K562 (cell line): Measurements from ENCODE around the gene ULK1. TPM values are rescaled to one million over a fixed set of nuclear protein-coding genes. Genes with fewer than 3 reads are reported as not detected.

Source experiments
- DDX20 ChIP-seq: fragments of 450-650 bp; IDR thresholded peaks from 2 replicates; pipeline ENCODE4 v1.6.1; 2016; ENCODE audit warnings: missing genetic modification characterization, low read depth, mild to moderate bottlenecking, missing compliant biosample characterization, moderate library complexity
- GABPB1 ChIP-seq: sonication (generic); formaldehyde crosslinking; IDR thresholded peaks from 2 replicates; pipeline ENCODE4 v1.8.0; 2022; ENCODE audit warnings: mild to moderate bottlenecking, missing genetic modification reagents
- HNRNPUL1 ChIP-seq: fragments of 200-400 bp; formaldehyde crosslinking; IDR thresholded peaks from 2 replicates; pipeline ENCODE4 v1.6.1; 2017; ENCODE audit warnings: low read length
- KAT2B ChIP-seq: IDR thresholded peaks from one replicate; pipeline ENCODE4 v1.6.1; 2012; ENCODE audit warnings: low read depth, mild to moderate bottlenecking, control low read depth, inconsistent platforms, low read length, moderate library complexity
- NFYB ChIP-seq: IDR thresholded peaks from 2 replicates; pipeline ENCODE4 v1.6.1; 2011; ENCODE audit warnings: mild to moderate bottlenecking, moderate library complexity; ENCODE audit not compliant: insufficient read length; ENCODE audit errors: extremely low read depth
- NRF1 ChIP-seq, 2 experiments: fragments of 450-650 bp; IDR thresholded peaks in 1 of 2; conservative IDR thresholded peaks in 1 of 2; 2 replicates each; pipeline ENCODE4 v1.6.1; 2014; ENCODE audit warnings: mild to moderate bottlenecking in 2 of 2
- RFX5 ChIP-seq: IDR thresholded peaks from 2 replicates; pipeline ENCODE4 v1.6.1; 2011; ENCODE audit warnings: low read depth, mild to moderate bottlenecking, improper control_type of control experiment, low read length
- SMARCA5 ChIP-seq: fragments of 450-650 bp; IDR thresholded peaks from 2 replicates; pipeline ENCODE4 v1.6.1; 2016
- STAT5A ChIP-seq: IDR thresholded peaks from 2 replicates; pipeline ENCODE4 v1.6.1; 2012; ENCODE audit warnings: low read length, inconsistent platforms, borderline replicate concordance
- TEAD4 ChIP-seq, 2 experiments: sonication (generic) in 1 of 2; formaldehyde crosslinking in 1 of 2; IDR thresholded peaks; 2 replicates each; pipeline versions ENCODE4 v1.6.1 to v1.8.0; 2012 to 2022; ENCODE audit warnings: borderline replicate concordance in 1 of 2, inconsistent platforms in 1 of 2, low read length in 1 of 2, mild to moderate bottlenecking in 1 of 2, missing genetic modification reagents in 1 of 2
- XRCC3 ChIP-seq: fragments of 450-650 bp; IDR thresholded peaks from 2 replicates; pipeline ENCODE4 v1.6.1; 2017; ENCODE audit warnings: mild to moderate bottlenecking, moderate library complexity
- ZFPM2 ChIP-seq: fragments of 250-450 bp; sonication (Bioruptor Pico); IDR thresholded peaks from 2 replicates; pipeline ENCODE4 v1.5.1; 2022; ENCODE audit warnings: mild to moderate bottlenecking
- ZNF165 ChIP-seq: fragments of 250-450 bp; sonication (Bioruptor Pico); IDR thresholded peaks from 2 replicates; pipeline ENCODE4 v1.4.0; 2020; ENCODE audit warnings: borderline replicate concordance
- ZNF224 ChIP-seq: sonication (generic); formaldehyde crosslinking; IDR thresholded peaks from 2 replicates; pipeline ENCODE4 v1.8.0; 2022; ENCODE audit warnings: mild to moderate bottlenecking, missing genetic modification reagents
- polyA plus RNA-seq, 8 experiments: library from polyadenylated mRNA; depleted of rRNA in 4 of 8; stranded (reverse) in 5 of 8; unstranded in 3 of 8; fragments of >200 nt; fragmentation: Nextera tagmentation in 2 of 8; fragmentation: Illumina TruSeq in 1 of 8; extraction: Ambion mirVana in 2 of 8; extraction: Trizol in 1 of 8; gene quantifications; 2 replicates each; pipeline versions ENCODE4 v1.2.1 to v1.2.3, GENCODE V29; 2011 to 2014; ENCODE audit warnings: inconsistent platforms in 1 of 8, missing spikeins in 1 of 8
- total RNA-seq, 7 experiments: library from RNA; depleted of rRNA in 6 of 7; stranded (reverse); fragments of >200 nt in 6 of 7; fragmentation: Illumina TruSeq in 2 of 7; extraction: Trizol in 2 of 7; gene quantifications; 2 replicates each; pipeline versions ENCODE4 v1.2.1 to v1.2.3, GENCODE V29; 2011 to 2021; ENCODE audit warnings: low replicate concordance in 1 of 7
- TF ChIP-seq, protein P1 (sequence below): IDR thresholded peaks from 2 replicates; pipeline ENCODE4 v1.6.1; 2011; ENCODE audit not compliant: insufficient read length; ENCODE audit errors: extremely low read depth
- TF ChIP-seq, protein P2 (sequence below): IDR thresholded peaks from 2 replicates; pipeline ENCODE4 v1.6.1; 2016; ENCODE audit warnings: missing genetic modification characterization, missing compliant biosample characterization
- TF ChIP-seq, protein P3 (sequence below): fragments of 450-650 bp; IDR thresholded peaks from 2 replicates; pipeline ENCODE4 v1.6.1; 2016; ENCODE audit warnings: antibody characterized with exemption
- TF ChIP-seq, protein P4 (sequence below): fragments of 250-450 bp; sonication (Bioruptor Pico); IDR thresholded peaks from 2 replicates; pipeline ENCODE4 v1.8.0; 2021; ENCODE audit warnings: borderline replicate concordance, mild to moderate bottlenecking, moderate library complexity; ENCODE audit not compliant: poor library complexity, severe bottlenecking
- TF ChIP-seq, protein P5 (sequence below): fragments of 450-650 bp; IDR thresholded peaks from 2 replicates; pipeline ENCODE4 v1.6.1; 2016; ENCODE audit warnings: mild to moderate bottlenecking
- TF ChIP-seq, protein P6 (sequence below): sonication (generic); formaldehyde crosslinking; IDR thresholded peaks from 2 replicates; pipeline ENCODE4 v1.8.0; 2022; ENCODE audit warnings: missing genetic modification reagents, mild to moderate bottlenecking, moderate library complexity, borderline replicate concordance

ULK1 gene
- total and polyA plus RNA-seq, 9 of the 15 experiments (the other 6 are each of a cell fraction or from before 2014, with no cell fraction given) = 0.15 to 29.4 (median 2.5) TPM

DNA sequence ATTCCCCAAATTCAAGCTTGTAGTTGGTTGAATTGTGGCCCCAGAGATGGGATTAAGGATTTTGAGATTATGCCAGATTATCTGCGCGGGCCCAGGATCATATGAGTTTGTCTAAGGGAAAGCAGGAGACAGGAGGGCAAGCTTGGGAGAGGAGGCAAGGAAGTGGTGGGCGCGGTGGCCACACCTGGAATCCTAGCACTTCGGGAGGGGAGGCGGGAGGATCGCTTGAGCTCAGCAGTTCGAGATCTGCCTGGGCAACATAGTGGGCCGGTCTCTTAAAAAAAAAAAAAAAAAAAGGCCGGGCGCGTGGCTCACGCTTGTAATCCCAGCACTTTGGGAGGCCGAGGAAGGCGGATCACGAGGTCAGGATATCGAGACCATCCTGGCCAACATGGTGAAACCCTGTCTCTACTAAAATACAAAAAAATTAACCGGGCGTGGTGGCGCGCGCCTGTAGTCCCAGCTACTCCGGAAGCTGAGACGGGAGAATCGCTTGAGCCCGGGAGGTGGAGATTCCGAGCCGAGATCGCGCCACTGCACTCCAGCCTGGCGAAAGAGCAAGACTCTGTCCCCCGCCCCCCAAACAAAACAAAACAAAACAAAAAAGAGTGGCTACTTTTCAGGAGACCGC lies 33.8 kb downstream of the ULK1 start (continued):
- no peak for TF ChIP-seq KAT2B
- TF ChIP-seq, protein P1, sequence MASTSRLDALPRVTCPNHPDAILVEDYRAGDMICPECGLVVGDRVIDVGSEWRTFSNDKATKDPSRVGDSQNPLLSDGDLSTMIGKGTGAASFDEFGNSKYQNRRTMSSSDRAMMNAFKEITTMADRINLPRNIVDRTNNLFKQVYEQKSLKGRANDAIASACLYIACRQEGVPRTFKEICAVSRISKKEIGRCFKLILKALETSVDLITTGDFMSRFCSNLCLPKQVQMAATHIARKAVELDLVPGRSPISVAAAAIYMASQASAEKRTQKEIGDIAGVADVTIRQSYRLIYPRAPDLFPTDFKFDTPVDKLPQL = no peak
- TF ChIP-seq, protein P2, sequence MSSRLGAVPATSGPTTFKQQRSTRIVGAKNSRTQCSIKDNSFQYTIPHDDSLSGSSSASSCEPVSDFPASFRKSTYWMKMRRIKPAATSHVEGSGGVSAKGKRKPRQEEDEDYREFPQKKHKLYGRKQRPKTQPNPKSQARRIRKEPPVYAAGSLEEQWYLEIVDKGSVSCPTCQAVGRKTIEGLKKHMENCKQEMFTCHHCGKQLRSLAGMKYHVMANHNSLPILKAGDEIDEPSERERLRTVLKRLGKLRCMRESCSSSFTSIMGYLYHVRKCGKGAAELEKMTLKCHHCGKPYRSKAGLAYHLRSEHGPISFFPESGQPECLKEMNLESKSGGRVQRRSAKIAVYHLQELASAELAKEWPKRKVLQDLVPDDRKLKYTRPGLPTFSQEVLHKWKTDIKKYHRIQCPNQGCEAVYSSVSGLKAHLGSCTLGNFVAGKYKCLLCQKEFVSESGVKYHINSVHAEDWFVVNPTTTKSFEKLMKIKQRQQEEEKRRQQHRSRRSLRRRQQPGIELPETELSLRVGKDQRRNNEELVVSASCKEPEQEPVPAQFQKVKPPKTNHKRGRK (tag) = no peak
- TF ChIP-seq ZNF224 = no peak
- no peak for TF ChIP-seq TEAD4 (IDR thresholded peaks at IDR 0.05; ENCODE audit: low read length)
- TF ChIP-seq TEAD4 (CRISPR knock-in tag; IDR thresholded peaks at IDR 0.05; ENCODE audit: borderline replicate concordance) = no peak
- no peak; the same call in 1 of the 2 replicates for TF ChIP-seq SMARCA5
- TF ChIP-seq, protein P3, sequence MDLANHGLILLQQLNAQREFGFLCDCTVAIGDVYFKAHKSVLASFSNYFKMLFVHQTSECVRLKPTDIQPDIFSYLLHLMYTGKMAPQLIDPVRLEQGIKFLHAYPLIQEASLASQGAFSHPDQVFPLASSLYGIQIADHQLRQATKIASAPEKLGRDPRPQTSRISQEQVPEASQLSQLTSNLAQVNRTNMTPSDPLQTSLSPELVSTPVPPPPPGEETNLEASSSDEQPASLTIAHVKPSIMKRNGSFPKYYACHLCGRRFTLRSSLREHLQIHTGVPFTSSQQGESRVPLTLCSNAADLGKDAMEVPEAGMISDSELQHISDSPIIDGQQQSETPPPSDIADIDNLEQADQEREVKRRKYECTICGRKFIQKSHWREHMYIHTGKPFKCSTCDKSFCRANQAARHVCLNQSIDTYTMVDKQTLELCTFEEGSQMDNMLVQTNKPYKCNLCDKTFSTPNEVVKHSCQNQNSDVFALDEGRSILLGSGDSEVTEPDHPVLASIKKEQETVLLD = 0 out of 2 replicates have a peak, but pooled peaks have one; percentile 24
- no peak for TF ChIP-seq ZNF165 (CRISPR knock-in tag)
- no peak for TF ChIP-seq ZFPM2 (CRISPR knock-in tag)
- no peak for TF ChIP-seq HNRNPUL1
- TF ChIP-seq NFYB = no peak
- no peak for TF ChIP-seq STAT5A
- TF ChIP-seq, protein P4, sequence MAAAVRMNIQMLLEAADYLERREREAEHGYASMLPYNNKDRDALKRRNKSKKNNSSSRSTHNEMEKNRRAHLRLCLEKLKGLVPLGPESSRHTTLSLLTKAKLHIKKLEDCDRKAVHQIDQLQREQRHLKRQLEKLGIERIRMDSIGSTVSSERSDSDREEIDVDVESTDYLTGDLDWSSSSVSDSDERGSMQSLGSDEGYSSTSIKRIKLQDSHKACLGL (CRISPR knock-in tag) = no peak
- no peak for TF ChIP-seq XRCC3
- TF ChIP-seq, protein P5, sequence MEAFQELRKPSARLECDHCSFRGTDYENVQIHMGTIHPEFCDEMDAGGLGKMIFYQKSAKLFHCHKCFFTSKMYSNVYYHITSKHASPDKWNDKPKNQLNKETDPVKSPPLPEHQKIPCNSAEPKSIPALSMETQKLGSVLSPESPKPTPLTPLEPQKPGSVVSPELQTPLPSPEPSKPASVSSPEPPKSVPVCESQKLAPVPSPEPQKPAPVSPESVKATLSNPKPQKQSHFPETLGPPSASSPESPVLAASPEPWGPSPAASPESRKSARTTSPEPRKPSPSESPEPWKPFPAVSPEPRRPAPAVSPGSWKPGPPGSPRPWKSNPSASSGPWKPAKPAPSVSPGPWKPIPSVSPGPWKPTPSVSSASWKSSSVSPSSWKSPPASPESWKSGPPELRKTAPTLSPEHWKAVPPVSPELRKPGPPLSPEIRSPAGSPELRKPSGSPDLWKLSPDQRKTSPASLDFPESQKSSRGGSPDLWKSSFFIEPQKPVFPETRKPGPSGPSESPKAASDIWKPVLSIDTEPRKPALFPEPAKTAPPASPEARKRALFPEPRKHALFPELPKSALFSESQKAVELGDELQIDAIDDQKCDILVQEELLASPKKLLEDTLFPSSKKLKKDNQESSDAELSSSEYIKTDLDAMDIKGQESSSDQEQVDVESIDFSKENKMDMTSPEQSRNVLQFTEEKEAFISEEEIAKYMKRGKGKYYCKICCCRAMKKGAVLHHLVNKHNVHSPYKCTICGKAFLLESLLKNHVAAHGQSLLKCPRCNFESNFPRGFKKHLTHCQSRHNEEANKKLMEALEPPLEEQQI = no peak
- no peak for TF ChIP-seq GABPB1 (CRISPR knock-in tag)
- TF ChIP-seq, protein P6, sequence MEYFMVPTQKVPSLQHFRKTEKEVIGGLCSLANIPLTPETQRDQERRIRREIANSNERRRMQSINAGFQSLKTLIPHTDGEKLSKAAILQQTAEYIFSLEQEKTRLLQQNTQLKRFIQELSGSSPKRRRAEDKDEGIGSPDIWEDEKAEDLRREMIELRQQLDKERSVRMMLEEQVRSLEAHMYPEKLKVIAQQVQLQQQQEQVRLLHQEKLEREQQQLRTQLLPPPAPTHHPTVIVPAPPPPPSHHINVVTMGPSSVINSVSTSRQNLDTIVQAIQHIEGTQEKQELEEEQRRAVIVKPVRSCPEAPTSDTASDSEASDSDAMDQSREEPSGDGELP (CRISPR knock-in tag) = no peak
- TF ChIP-seq RFX5 = no peak
- 0 out of 4 replicates have a peak, but pooled peaks of 1 of the 2 experiments have one; percentile 21 for TF ChIP-seq NRF1 (conservative IDR thresholded peaks at IDR 0.05 in 1 of 2, IDR thresholded peaks at IDR 0.05 in 1 of 2)
- no peak for TF ChIP-seq DDX20
